Stimulated activated CD4-positive, alpha-beta T cell treated with anti-CD3 and anti-CD28 coated beads, Interleukin-2, amount 100 ng/mL, for 4 hours (primary cell): Measurements from ENCODE around the gene RNF8.
"Not testable (repeated sequence)": the region's sequence is repeated elsewhere in the genome, so short reads cannot be mapped to it uniquely, and the experiment has no call there.

Source experiments
- DNase-seq: peaks from one replicate; pipeline ENCODE4 v3.0.0-alpha.2; 2020; ENCODE audit warnings: low read depth

RNF8 gene

DNA sequence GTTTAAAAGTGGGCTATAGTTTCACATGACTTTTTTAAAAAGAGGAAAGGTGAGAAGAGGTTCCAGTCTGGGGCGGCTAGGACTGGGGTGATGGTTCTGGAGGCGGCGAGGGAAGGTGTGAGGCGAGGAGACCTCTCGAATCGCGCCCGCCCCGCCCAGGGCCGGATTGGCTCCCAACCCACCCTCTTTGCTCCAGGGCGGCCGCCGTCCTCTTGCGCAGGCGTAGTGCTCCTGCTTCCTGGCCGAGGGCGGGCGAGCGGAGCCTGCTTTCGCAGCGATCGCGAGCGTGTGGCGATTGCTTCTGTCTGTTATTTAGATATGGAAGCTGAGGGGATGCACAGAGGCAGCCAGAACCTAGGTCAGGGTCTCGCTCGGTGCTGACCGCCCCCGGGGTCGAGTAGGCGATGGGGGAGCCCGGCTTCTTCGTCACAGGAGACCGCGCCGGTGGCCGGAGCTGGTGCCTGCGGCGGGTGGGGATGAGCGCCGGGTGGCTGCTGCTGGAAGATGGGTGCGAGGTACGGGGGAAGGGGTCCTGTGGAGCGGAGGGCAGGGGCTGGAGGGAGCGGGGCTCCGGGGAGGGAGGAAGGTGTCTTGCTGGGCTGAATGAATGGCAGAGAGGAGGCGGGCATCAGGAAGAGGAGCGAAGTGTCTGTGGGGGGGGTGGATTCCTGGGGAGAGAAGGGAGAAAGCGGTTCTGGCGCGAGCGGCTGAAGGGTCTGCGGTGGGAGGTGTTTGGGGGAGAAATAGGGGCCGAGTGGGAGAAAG is at the start of gene RNF8:
Gene RNF8, plus strand, starts transcription at position 223 of the 765 bp plus-strand sequence. Its CDS starts 182 bp downstream, at position 405.
- peak; percentile 85 for DNase-seq

DNA sequence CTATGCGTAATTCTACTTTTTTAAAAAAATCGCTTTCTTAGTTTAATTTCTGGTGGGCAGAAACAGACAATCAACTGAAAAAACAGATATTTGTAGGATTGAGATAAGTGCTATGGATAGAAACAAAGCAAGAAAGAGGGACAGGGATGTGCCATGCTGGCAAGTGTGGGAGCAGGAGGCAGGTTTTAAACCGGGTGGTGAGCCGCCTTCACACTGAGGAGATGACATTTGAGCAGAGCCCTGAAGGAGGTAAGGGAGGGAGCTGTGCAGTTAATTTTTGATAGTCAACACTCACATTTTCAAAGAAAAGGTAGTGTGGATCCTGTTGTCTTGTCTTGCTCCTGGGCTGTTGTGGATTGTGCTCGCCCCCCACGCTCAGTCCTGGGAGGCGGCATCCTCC is 49.0 kb upstream of the RNF8 start:
- DNase-seq, result no peak

GRCh38 chr6:37305841-37306425 is 47.9 kb upstream of the RNF8 start:
- no peak for DNase-seq

GRCh38 chr6:37306624-37307222 is 47.1 kb upstream of the RNF8 start:
- no peak for DNase-seq

GRCh38 chr6:37307484-37307883 is 46.3 kb upstream of the RNF8 start:
- not testable (repeated sequence) for DNase-seq

DNA sequence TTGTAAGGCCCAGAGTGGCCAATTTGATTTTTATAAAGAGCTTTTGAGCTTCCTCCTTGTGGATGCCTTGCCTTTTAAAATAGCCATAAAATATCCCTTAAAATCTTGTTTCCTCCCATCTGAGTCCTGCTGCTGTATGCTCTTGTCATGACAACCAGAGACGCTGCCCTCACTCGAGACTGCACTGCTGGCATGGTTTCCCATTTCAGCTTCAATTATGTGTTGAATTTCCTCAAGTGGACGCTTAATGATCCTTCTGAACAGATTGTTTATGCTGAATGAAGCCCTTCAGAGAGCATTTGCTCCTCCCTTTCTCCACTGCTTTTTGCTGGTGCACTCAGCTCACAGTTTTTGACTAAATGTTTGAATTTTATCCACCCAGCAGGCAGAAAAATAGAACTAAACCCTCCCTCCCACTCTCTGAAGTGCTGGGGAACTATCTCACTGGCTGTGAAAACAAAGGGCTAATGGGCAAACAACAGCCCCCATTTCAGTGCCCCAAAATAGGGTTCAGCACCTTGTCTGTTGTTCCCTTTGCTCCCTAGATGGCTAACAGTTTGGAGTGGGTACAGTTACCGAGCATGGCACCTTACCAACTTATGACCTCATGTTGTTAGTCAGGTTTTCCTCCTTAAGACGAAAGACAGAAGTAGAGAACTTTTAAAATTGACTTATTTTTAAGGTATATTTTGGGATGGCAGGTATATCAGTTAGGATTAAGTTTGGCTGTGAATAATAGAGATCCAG is 45.5 kb upstream of the RNF8 start:
- no peak for DNase-seq

DNA sequence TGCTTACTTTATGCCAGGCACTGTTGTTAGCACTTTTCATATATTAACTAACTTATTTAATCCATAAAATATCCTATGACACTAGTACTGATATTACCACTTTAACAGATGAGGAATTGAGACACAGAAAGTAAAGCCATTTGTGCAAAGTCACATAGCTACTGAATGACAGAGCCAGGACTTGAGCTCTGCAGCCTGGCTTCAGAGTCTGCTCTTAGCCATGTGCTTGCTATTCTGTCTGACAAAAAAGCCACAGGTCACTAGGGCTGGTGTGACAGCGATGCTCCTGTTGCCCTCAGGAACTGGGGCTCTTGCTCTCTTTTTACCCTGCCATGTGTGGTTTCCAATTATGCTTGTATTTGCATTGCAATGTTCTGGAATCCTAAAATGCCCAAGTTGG is 44.7 kb upstream of the RNF8 start:
- DNase-seq, result no peak

DNA sequence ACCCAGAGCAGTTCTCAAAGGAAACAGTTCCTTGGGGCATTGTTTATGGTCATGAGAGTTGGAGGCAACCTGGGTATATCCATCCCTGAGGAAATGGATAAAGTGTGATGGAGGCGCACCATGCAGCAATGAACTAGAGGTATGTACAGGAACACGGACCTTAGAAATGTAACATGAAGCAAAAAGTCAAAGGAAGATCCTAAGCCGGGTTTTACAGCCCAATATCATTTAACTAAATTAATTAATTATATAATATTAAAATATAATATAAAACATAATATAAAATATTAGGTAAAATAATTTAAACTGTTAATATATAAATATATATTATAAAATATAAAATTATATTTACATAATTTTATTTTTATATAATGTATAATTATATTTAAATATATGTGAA is 44.1 kb upstream of the RNF8 start:
- no peak for DNase-seq

DNA sequence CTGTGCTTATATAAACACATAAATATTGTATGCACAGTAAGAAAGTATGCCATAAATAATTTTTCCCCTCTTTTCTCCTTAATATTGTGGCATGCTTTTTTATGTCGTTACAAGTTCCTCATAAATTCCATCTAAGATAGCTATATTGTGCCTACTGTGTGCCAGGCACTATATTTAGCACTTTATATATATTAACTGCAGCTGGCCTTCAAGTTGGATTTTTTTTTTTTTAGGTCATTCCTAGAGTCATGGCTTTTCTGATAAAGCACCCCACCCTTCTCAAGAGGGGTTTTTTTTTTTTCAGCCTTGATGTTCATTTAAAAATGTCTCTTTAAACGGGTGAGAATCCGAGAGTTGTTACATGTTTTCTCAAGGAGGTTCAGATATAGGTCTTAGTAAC is 42.8 kb upstream of the RNF8 start:
- no peak for DNase-seq

DNA sequence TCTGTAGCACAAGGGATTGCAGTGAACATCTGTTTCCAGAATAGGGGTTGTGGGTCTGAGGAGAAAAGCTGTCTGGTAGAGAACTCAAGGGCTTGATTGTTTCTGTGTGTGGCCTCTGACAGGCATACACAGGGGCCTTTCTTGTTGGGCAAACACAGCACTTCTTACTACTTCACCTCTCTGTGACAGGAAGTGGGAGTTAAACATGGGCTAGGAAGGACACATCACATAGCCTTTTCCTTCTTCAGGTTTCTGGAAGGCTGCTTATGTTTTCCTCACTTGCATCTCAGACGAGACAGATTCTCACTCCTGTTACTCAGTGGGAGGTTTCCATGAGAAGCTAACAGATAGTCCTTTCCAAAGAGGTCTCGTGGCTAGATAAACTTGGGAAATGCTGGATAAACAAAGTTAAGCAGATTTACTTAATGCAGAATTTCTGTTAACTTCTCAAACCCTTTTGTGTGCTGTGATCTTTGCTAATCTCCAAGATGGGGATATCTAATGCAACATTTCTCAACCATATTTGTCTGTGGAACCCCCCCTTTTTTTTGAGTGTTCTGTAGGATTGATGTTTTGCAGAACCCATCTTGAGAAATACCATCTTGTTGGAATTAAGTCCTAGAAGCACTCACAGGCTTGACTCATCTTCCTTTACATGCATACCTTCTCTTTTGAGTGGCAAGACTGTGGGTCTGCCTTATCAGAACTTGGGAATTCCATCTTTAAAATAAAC is 41.9 kb upstream of the RNF8 start:
- DNase-seq, result no peak

DNA sequence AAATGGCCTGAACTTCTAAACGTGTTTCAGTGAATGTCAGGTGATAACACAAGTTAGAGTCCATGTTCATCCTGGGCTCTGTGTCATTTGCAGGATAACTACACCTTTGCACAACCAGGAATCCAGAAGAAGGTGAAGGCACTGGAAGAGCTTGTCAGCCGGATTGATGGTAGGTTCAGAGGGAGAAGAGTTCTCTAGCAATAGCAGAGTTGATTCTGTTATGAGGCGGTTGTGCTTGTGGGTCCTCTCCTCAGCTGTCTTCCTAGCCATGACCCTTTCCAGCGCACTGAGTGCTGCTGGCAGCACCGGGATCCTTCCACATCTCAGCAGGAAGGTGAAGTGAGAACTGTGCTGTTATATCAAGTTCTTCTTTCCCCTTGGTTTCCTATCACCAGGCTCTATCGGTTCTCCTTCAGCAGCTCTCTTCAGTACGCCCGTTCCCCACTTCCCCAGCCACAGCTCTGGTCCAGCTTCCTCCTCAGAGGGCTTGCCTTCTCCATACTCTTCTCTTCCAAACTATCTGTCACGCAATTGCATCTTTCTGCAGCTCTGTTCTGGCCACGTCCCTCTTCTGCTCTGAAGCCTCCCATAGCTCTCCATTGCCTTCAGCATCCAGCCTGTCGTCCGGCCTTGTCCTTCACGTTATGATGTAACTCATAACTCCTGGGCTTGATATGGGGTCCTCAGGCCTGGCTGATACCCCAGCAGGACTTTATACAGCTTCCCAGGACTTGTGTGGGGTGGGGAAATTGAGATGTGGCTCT is 39.9 kb upstream of the RNF8 start:
- no peak for DNase-seq

- peak; percentile 14 for DNase-seq
Measured at GRCh38 chr6:37314487-37315156, 39.2 kb upstream of the RNF8 start.

DNA sequence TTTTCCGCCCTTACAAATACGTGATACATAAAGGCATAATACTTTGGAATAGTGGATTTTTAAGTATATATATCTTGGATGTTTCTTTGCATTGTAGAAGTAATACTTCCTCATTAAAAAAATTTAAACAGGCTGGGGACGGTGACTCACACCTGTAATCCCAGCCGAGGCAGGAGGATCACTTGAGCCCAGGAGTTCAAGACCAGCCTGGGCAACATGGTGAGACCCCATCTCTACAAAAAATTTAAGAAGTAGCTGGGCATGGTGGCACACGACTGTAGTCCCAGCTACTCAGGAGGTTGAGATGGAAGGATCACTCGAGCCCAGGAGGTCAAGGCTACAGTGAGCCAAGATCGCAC is 38.6 kb upstream of the RNF8 start:
- DNase-seq, result no peak

DNA sequence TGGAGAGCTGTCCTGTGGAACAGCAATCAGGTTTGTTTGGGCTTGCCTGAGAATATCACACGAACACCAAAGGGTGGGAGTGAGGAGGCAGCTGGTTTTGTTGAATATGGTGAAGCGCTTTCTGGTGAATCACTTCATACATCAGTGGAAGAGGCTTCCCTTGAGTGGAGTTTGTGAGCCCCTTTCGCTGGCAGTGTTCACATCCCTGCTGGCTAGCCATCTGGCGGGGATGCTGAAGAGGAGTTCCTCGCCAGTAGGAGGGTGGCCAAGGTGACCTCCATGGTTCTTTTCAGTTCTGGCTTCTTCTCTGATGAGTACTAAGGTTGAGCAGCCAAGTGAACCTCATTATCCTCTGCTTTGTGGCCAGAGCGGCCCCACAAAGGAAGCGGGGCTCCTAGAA is 37.7 kb upstream of the RNF8 start:
- DNase-seq, result no peak

DNA sequence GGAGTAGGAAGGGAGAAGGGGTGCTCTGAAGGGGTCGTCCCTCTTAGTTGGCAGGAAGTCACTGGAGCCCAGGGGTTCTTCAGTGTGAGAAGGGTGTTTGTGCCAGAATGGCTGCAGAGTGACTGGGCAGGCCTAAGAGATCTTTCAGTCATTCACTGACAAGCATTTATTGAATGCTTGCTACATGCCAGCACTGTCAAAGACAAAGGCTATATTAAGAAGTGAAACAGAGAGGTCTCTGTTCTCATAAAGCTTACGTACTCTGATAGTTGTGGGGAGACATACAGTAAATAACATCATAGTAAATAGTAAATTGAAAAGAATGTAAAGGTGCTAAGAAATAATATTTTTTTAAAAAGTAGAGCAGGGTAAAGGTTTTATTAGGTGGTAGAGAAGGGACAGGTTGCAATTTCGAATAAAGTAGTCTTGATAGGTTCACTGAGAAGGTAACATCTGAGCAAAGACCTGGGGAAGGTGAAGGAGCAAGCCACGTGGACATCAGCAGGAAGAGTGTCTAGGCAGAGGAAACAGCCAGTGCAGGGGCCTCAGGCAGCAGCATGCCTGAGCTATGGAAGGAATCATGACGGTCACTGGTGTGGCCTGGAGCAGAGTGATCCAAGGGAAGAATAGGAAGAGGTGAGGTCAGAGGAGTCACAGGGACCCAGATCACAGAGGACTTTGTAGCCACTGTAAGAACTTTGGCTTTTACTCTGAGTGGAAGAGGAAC is 36.3 kb upstream of the RNF8 start:
- no peak for DNase-seq

DNA sequence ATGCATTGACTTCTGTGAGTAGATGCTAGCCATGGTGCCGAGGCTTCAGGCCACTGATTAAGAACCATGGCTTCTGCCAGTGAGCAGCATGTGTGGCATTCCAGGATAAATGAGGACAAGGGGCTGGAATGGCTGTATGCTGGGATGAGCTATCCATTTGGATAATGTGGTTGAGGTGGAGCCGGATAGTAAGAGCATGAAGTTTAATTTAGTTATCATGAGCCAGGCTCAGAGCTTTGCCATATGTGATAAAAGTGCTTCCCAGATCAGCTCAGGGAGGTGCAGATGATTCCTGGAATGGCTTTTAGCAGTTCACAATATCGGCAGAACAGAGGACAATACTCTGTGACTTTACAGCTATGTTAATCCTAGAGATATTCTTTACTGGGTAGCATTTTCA is 34.6 kb upstream of the RNF8 start:
- no peak for DNase-seq

- DNase-seq, result no peak
Measured at GRCh38 chr6:37319856-37320480, 33.8 kb upstream of the RNF8 start.

GRCh38 chr6:37320646-37321045 is 33.1 kb upstream of the RNF8 start:
- DNase-seq, result no peak

GRCh38 chr6:37321101-37321500 is 32.7 kb upstream of the RNF8 start:
- no peak for DNase-seq
